Neuronal stem cell (in vitro differentiated cells): ENCODE results near the gene SAPCD2.

ENCODE experiments used
- DNase-seq: peaks from one replicate; pipeline ENCODE4 v3.0.0-alpha.2; 2013; ENCODE audit warnings: low spot score
- H2AFZ ChIP-seq: one replicate; pipeline ENCODE4 v1.6.1; 2013; ENCODE audit warnings: mild to moderate bottlenecking, low read length, inconsistent platforms
- H2AK5ac ChIP-seq: 2 replicates; pipeline ENCODE4 v1.6.1; 2013; ENCODE audit warnings: low read depth, mild to moderate bottlenecking, inconsistent platforms, low read length, moderate library complexity, mixed read lengths
- H2BK120ac ChIP-seq: 2 replicates; pipeline ENCODE4 v1.6.1; 2013; ENCODE audit warnings: low read depth, mild to moderate bottlenecking, inconsistent platforms, low read length, moderate library complexity, mixed read lengths
- H2BK12ac ChIP-seq: one replicate; pipeline ENCODE4 v1.6.1; 2013; ENCODE audit warnings: low read length, inconsistent platforms
- H2BK15ac ChIP-seq: 2 replicates; pipeline ENCODE4 v1.6.1; 2013; ENCODE audit warnings: mild to moderate bottlenecking, low read length, inconsistent platforms, mixed read lengths
- H2BK5ac ChIP-seq: one replicate; pipeline ENCODE4 v1.6.1; 2013; ENCODE audit warnings: inconsistent platforms, mild to moderate bottlenecking, low read length, moderate library complexity
- H3K14ac ChIP-seq: one replicate; pipeline ENCODE4 v1.6.1; 2013; ENCODE audit warnings: low read length, inconsistent platforms
- H3K18ac ChIP-seq: 2 replicates; pipeline ENCODE4 v1.6.1; 2013; ENCODE audit warnings: low read length, inconsistent platforms
- H3K23ac ChIP-seq: 2 replicates; pipeline ENCODE4 v1.6.1; 2013; ENCODE audit warnings: low read depth, mild to moderate bottlenecking, mixed read lengths, low read length, inconsistent platforms; ENCODE audit not compliant: poor library complexity
- H3K27ac ChIP-seq: replicated peaks from 3 replicates; pipeline ENCODE4 v1.5.1; 2013; ENCODE audit warnings: low read length, inconsistent platforms
- H3K27me3 ChIP-seq, 3 experiments: 2 replicates each; pipeline ENCODE4 v1.6.1; 2013; ENCODE audit warnings: low read length in 3 of 3, mild to moderate bottlenecking in 2 of 3, inconsistent platforms in 1 of 3, low read depth in 1 of 3, mixed read lengths in 1 of 3, moderate library complexity in 1 of 3; ENCODE audit not compliant: control insufficient read depth in 3 of 3, insufficient read depth in 3 of 3
- H3K36me3 ChIP-seq, 2 donors: replicated peaks in 1 of 2; 2 replicates each; pipeline ENCODE4 v1.6.1; 2013; ENCODE audit warnings: low read length in 2 of 2; ENCODE audit not compliant: control insufficient read depth in 2 of 2, insufficient read depth in 2 of 2
- H3K4ac ChIP-seq: 2 replicates; pipeline ENCODE4 v1.6.1; 2013; ENCODE audit warnings: inconsistent platforms, mild to moderate bottlenecking, low read length, moderate library complexity
- H3K4me1 ChIP-seq, 2 donors: 1 replicate in 1 of 2; 2 replicates in 1 of 2; pipeline ENCODE4 v1.6.1; 2013; ENCODE audit warnings: low read length in 2 of 2, low read depth in 1 of 2; ENCODE audit not compliant: control insufficient read depth in 2 of 2, insufficient read depth in 1 of 2
- H3K4me2 ChIP-seq: one replicate; pipeline ENCODE4 v1.6.1; 2013; ENCODE audit warnings: mild to moderate bottlenecking, low read length, inconsistent platforms; ENCODE audit not compliant: insufficient read depth, poor library complexity, severe bottlenecking
- H3K4me3 ChIP-seq, 2 donors: 2 replicates each; pipeline ENCODE4 v1.5.1; 2013; ENCODE audit warnings: low read length in 2 of 2, mild to moderate bottlenecking in 2 of 2, inconsistent platforms in 1 of 2, moderate library complexity in 1 of 2
- H3K79me1 ChIP-seq: one replicate; pipeline ENCODE4 v1.6.1; 2013; ENCODE audit warnings: low read depth, mild to moderate bottlenecking, inconsistent platforms, low read length, moderate library complexity
- H3K9ac ChIP-seq: one replicate; pipeline ENCODE4 v1.6.1; 2013; ENCODE audit warnings: mild to moderate bottlenecking, low read depth, low read length, inconsistent platforms; ENCODE audit not compliant: poor library complexity
- H3K9me3 ChIP-seq, 2 donors: replicated peaks in 1 of 2; 2 replicates each; pipeline versions ENCODE3 to v1.6.1; 2013; ENCODE audit warnings: low read length in 2 of 2, mild to moderate bottlenecking in 2 of 2, inconsistent platforms in 1 of 2, low read depth in 1 of 2, mixed read lengths in 1 of 2, moderate library complexity in 1 of 2; ENCODE audit not compliant: control insufficient read depth in 2 of 2, insufficient read depth in 1 of 2
- H4K8ac ChIP-seq: one replicate; pipeline ENCODE4 v1.6.1; 2013; ENCODE audit warnings: low read depth, mild to moderate bottlenecking, inconsistent platforms, low read length, moderate library complexity
- H4K91ac ChIP-seq: one replicate; pipeline ENCODE4 v1.6.1; 2013; ENCODE audit warnings: low read length, low read depth, mild to moderate bottlenecking, inconsistent platforms; ENCODE audit not compliant: poor library complexity
- WGBS, 2 donors: extraction: QIAGEN DNeasy Blood & Tissue Kit; methylation state at CpG; one replicate each; pipeline ENCODE4 v1.1.7; 2013; ENCODE audit warnings: missing lambda C conversion rate in 2 of 2, mixed read lengths in 1 of 2; ENCODE audit not compliant: insufficient read length in 2 of 2, insufficient replicate concordance in 1 of 2; ENCODE audit errors: extremely low coverage in 2 of 2; 5-methylcytosine and 5-hydroxymethylcytosine counted together

SAPCD2 gene

DNA sequence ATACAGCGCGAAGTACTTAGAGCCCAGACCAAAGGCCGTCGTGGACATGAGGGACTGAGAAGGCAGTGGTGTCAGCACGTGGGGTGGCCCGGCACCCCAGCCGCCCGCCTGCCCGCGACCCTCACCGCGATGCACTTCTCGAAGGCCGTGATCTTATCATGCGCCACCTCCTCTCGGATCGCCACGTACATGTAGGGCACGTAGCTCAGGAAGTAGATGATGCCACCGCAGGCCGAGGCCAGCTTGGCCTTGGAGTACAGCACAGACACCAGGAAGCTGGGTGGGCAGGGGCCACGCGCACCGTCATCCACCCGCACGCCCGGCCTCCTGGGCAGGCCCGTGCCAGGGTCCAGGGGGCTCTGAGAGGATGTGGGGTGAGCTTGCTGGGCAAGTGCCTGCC is 53.3 kb downstream of the SAPCD2 start:
- peaks cover 22 to 42% of the 10 kb centered on the region in 2 donors for H3K36me3 ChIP-seq
- no CpG with 5 or more reads among the region's 28 CpGs for WGBS, 2 donors

DNA sequence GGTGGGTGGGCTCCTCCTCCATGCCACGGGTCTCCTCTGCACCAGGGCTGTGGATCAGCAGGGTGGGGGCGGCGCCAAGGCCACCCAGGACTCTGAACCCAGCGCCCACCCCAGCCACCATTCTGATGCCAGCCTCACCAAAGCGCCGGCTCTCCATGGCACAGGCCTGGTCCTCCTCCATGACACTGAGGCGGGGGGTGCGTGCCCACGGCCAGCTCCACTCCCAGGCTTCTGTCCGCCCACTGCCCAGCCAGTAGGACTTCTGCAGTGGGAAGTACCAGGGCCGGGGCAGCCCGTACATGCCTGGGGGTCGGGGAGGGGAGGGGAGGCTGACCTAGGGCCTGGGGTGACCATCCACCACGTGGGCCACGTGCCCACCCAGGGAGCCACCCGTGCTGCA is 53.9 kb downstream of the SAPCD2 start:
- Histone ChIP-seq H3K36me3 (peaks cover 24 to 42% of the 10 kb centered on the region in 2 donors), H3K23ac (no peak overlapping the region), H2BK120ac (no peak overlapping the region), H2AK5ac (no peak overlapping the region), H3K79me1 (peaks cover 6% of the 10 kb centered on the region), H3K27ac (no peak overlapping the region), H2BK15ac (no peak overlapping the region), H3K4me2 (no peak overlapping the region), H4K8ac (no peak overlapping the region), H3K9ac (no peak overlapping the region), H3K4me3 (no peak overlapping the region), H3K14ac (no peak overlapping the region), H3K9me3 (peaks cover 0 to 6% of the 10 kb centered on the region in 2 donors), H2AFZ (no peak overlapping the region), H3K4me1 (no peaks in the 10 kb centered on the region), H3K27me3 (no peaks in the 10 kb centered on the region), H3K4ac (no peak overlapping the region), H4K91ac (no peak overlapping the region), H3K18ac (no peak overlapping the region), H2BK5ac (peak overlapping the region; percentile 69), H2BK12ac (no peak overlapping the region)
- DNase-seq, result no peak
- no CpG with 5 or more reads among the region's 16 CpGs for WGBS, 2 donors

More for the DNA sequence above, 53.3 kb downstream of the SAPCD2 start:
- H3K23ac ChIP-seq, result peak overlapping the region; percentile 11
- no peak overlapping the region for H2BK120ac ChIP-seq
- peak overlapping the region; percentile 69 for H2BK5ac ChIP-seq
- peak overlapping the region; percentile 53 for H4K91ac ChIP-seq
- peaks cover 0 to 6% of the 10 kb centered on the region in 2 donors for H3K9me3 ChIP-seq
- H3K18ac ChIP-seq, result no peak overlapping the region
- H4K8ac ChIP-seq, result no peak overlapping the region
- no peak overlapping the region for H3K14ac ChIP-seq
- no peak overlapping the region for H3K9ac ChIP-seq
- no peak overlapping the region for H3K27ac ChIP-seq
- H3K4ac ChIP-seq, result no peak overlapping the region
- H3K4me2 ChIP-seq, result no peak overlapping the region
- no peak overlapping the region for H2AK5ac ChIP-seq
- no peaks in the 10 kb centered on the region for H3K27me3 ChIP-seq
- DNase-seq, result no peak
- H2BK15ac ChIP-seq, result no peak overlapping the region
- no peak overlapping the region for H2BK12ac ChIP-seq
- H3K4me3 ChIP-seq, result peak overlapping the region in 1 of 2 donors; percentile 66
- H3K4me1 ChIP-seq, result no peaks in the 10 kb centered on the region
- no peak overlapping the region for H2AFZ ChIP-seq
- peaks cover 6% of the 10 kb centered on the region for H3K79me1 ChIP-seq

DNA sequence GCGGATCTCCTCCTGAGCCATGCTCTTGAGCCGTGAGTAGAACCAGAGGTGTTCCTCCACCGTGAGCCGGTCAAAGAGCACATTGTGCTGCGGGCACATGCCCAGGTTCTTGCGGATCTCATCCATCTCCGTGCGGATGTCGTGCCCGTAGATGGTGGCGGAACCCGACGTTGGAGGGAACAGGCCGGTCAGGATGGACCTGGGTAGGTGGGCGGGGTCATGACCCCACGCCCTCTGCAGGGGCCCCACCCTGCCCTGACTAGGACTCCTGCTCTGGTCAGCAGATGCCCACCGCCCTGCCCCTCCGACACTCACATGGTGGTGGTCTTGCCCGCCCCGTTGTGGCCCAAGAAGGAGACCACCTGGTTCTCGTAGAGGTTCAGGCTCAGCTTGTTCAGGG is 54.4 kb downstream of the SAPCD2 start:
- Histone ChIP-seq H3K79me1 (peaks cover 6% of the 10 kb centered on the region), H4K91ac (no peak overlapping the region), H3K4ac (no peak overlapping the region), H3K23ac (no peak overlapping the region), H2BK5ac (no peak overlapping the region), H2BK12ac (no peak overlapping the region), H2AK5ac (no peak overlapping the region), H3K9ac (no peak overlapping the region), H3K14ac (no peak overlapping the region), H3K4me1 (no peaks in the 10 kb centered on the region), H2AFZ (no peak overlapping the region), H3K27me3 (no peaks in the 10 kb centered on the region), H3K18ac (no peak overlapping the region), H3K4me3 (no peak overlapping the region), H3K9me3 (peaks cover 0 to 6% of the 10 kb centered on the region in 2 donors), H3K27ac (no peak overlapping the region), H2BK120ac (no peak overlapping the region), H2BK15ac (no peak overlapping the region), H3K4me2 (no peak overlapping the region), H4K8ac (no peak overlapping the region), H3K36me3 (peaks cover 24 to 42% of the 10 kb centered on the region in 2 donors)
- WGBS, 2 donors, result no CpG with 5 or more reads among the region's 21 CpGs
- DNase-seq, result no peak

DNA sequence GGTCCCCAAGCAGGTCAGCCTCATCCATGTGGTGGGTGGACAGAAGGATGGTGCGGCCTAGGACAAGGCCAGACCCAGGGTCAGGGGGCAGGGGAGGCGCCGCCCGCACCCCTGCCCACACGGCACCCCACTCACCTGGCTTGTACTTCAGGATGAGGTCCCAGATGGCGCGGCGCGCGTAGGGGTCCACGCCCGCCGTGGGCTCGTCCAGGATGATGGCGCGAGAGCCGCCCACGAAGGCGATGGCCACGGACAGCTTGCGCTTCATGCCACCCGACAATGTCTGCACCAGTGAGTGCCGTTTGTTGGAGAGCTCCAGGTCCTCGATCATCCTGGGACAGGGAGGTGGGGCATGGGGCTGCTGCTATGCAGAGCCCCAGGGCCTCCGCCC is 54.8 kb downstream of the SAPCD2 start:
- Histone ChIP-seq H4K91ac (no peak overlapping the region), H3K23ac (peak overlapping the region; percentile 43), H3K4me2 (no peak overlapping the region), H2BK15ac (no peak overlapping the region), H3K79me1 (peaks cover 6% of the 10 kb centered on the region), H2BK5ac (no peak overlapping the region), H4K8ac (no peak overlapping the region), H3K9ac (peak overlapping the region; percentile 44), H3K27ac (no peak overlapping the region), H3K27me3 (no peaks in the 10 kb centered on the region), H2AFZ (no peak overlapping the region), H3K9me3 (peaks cover 0 to 6% of the 10 kb centered on the region in 2 donors), H3K14ac (no peak overlapping the region), H2AK5ac (no peak overlapping the region), H3K4me1 (no peaks in the 10 kb centered on the region), H3K4ac (no peak overlapping the region), H2BK120ac (no peak overlapping the region), H3K4me3 (no peak overlapping the region), H3K36me3 (peaks cover 25 to 42% of the 10 kb centered on the region in 2 donors), H2BK12ac (no peak overlapping the region), H3K18ac (no peak overlapping the region)
- DNase-seq, result no peak
- WGBS, 2 donors, result no CpG with 5 or more reads among the region's 25 CpGs
